Mucosa of descending colon (tissue), 3 donors: Measurements from ENCODE around the gene PARVB. TPM values are rescaled to one million over a fixed set of nuclear protein-coding genes. Genes with fewer than 3 reads are reported as not detected.

Source experiments
- ATAC-seq: fragments of 200-7000 bp; cut with Tn5 transposase; one replicate; pipeline ENCODE4 v1.9.1; 2020; ENCODE audit warnings: mild to moderate bottlenecking, moderate library complexity
- DNase-seq, 3 donors: peaks; one replicate each; pipeline ENCODE4 v3.0.0-alpha.2; 2020
- H3K36me3 ChIP-seq: fragments of 200-600 bp; one replicate; pipeline ENCODE4 v1.8.0; 2021; ENCODE audit warnings: low read depth, mild to moderate bottlenecking
- H3K4me1 ChIP-seq: fragments of 200-600 bp; one replicate; pipeline ENCODE4 v1.8.0; 2021; ENCODE audit warnings: low read depth, mild to moderate bottlenecking
- H3K4me3 ChIP-seq: fragments of 200-600 bp; one replicate; pipeline ENCODE4 v1.8.0; 2021; ENCODE audit warnings: mild to moderate bottlenecking
- H3K9me3 ChIP-seq: fragments of 200-600 bp; one replicate; pipeline ENCODE4 v1.8.0; 2021; ENCODE audit warnings: mild to moderate bottlenecking
- CTCF ChIP-seq: fragments of 200-600 bp; IDR thresholded peaks from one replicate; pipeline ENCODE4 v1.8.0; 2022; ENCODE audit warnings: antibody characterized with exemption, mild to moderate bottlenecking
- intact Hi-C, 2 donors: fragments of 100-400 bp; cut with DNase I in 1 of 2; cut with micrococcal nuclease in 1 of 2; formaldehyde crosslinking; loops; one replicate each; pipeline versions ENCODE4 v1.11.0 to v1.11.1; 2022; cut with DNase I, micrococcal nuclease
- total RNA-seq, 3 donors: library from RNA; stranded (reverse); fragmentation: NEBNext Ultra II Directional in 2 of 3; extraction: Animal tissue kit (Norgen Biotek cat#: 25700) in 2 of 3; gene quantifications; one replicate each; pipeline versions ENCODE4 v1.2.1 to v1.2.4, GENCODE V29; 2021 to 2023
- donor health status: DM: no; HTN: no; CAD: no; lungs with moderate emphysema.
- donor health status: DM: no; HTN: no; CAD: no.
- donor health status: DM: no; HTN: yes; CAD: no.

PARVB gene
- total RNA-seq, 3 donors from 2014 or later = 5.2 to 35.7 (median 14.9) TPM

- no peaks in the 10 kb centered on the region for H3K9me3 ChIP-seq
- no peaks in the 10 kb centered on the region for H3K36me3 ChIP-seq
- no peaks in the 10 kb centered on the region for H3K4me1 ChIP-seq
- intact Hi-C loops = no loop called here
- ATAC-seq (no peak), DNase-seq (no peak)
- TF ChIP-seq CTCF = no peak
- no peak overlapping the region for H3K4me3 ChIP-seq
Observed at GRCh38 chr22:44118645-44119315, 94.7 kb downstream of the PARVB start.

DNA sequence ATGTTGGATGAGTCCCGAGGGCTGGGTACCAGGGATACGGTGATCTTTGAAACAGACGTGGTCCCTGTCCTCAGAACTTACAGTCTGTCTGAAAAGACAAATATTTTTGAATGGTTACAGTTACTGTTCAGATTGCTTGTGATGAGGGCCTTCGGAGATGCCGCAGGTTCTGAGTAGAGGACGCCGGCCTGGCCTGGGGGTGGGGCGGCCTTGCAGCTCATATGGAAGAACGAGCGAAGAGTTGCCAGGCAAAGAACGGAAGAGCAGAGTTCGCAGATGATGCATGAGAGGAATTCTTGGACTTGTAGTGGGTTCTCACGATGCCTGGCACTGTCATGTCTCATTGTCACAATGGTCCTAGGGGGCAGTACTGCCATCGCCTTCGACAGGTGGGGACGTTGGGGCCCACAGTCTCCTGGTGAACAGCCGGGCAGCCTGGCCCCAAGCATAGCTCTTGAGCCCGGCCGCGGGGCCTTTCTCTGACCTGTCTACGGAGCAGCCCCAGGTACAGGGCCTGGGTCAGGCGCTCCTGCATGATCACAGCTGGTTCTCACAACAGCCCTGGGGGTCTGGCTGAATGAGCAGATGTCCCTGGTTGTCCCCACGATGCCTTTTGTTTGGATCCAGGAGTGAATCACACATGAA is 95.7 kb downstream of the PARVB start:
- no peak for DNase-seq
- Histone ChIP-seq H3K4me1 (no peaks in the 10 kb centered on the region), H3K9me3 (no peaks in the 10 kb centered on the region), H3K36me3 (no peaks in the 10 kb centered on the region), H3K4me3 (no peak overlapping the region)
- no peak for TF ChIP-seq CTCF
- intact Hi-C loops = no loop called here
- no peak for ATAC-seq

DNA sequence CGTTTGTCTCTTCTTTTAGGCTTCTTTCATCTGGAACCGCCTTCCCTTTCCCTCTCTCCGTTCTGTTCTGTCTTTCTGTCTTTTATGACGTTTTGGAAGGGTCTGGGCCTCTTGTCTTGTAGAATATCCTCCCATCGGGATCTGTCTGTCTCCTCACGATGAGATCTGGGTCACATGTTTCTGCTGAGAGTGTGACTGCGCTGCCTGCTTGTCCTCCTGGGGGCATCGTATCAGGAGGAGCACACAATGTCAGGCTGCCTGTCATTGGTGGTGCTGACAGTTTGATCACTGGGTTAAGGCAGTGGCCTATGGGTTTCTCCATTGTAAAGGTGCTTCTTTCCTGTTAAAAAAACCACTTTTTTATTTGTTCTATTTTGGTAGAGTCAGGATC is 96.2 kb downstream of the PARVB start:
- Histone ChIP-seq H3K36me3 (no peaks in the 10 kb centered on the region), H3K9me3 (no peaks in the 10 kb centered on the region), H3K4me1 (no peaks in the 10 kb centered on the region), H3K4me3 (no peak overlapping the region)
- no peak for DNase-seq
- no peak for ATAC-seq
- TF ChIP-seq CTCF = no peak
- intact Hi-C loops = no loop called here

GRCh38 chr22:44125421-44125820 is 101.3 kb downstream of the PARVB start:
- H3K4me3 ChIP-seq = no peak overlapping the region
- no peak for TF ChIP-seq CTCF
- no peaks in the 10 kb centered on the region for H3K4me1 ChIP-seq
- intact Hi-C loops = no loop called here
- H3K36me3 ChIP-seq = no peaks in the 10 kb centered on the region
- DNase-seq (no peak), ATAC-seq (no peak)
- peaks cover 12% of the 10 kb centered on the region for H3K9me3 ChIP-seq

- intact Hi-C loops = no loop called here
- no peak overlapping the region for H3K4me3 ChIP-seq
- DNase-seq (no peak), ATAC-seq (no peak)
- H3K9me3 ChIP-seq = peaks cover 12% of the 10 kb centered on the region
- no peaks in the 10 kb centered on the region for H3K4me1 ChIP-seq
- TF ChIP-seq CTCF = no peak
- H3K36me3 ChIP-seq = no peaks in the 10 kb centered on the region
Observed at GRCh38 chr22:44126807-44127206, 102.7 kb downstream of the PARVB start.
